GM18508 (cell line): ENCODE results near the gene COL21A1.

Experiments used
- ATAC-seq: cut with Tn5 transposase; IDR thresholded peaks from one replicate; pipeline ENCODE4 v1.9.1; 2021; ENCODE audit warnings: moderate number of reproducible peaks; ENCODE audit not compliant: insufficient read depth, unreplicated experiment

COL21A1 gene

GRCh38 chr6:56065408-56065807 lies 182.0 kb downstream of the COL21A1 start:
- no peak for ATAC-seq

GRCh38 chr6:56062836-56063235 lies 184.5 kb downstream of the COL21A1 start:
- ATAC-seq = no peak

- no peak for ATAC-seq
Measured at GRCh38 chr6:56058636-56059035, 188.7 kb downstream of the COL21A1 start.

DNA sequence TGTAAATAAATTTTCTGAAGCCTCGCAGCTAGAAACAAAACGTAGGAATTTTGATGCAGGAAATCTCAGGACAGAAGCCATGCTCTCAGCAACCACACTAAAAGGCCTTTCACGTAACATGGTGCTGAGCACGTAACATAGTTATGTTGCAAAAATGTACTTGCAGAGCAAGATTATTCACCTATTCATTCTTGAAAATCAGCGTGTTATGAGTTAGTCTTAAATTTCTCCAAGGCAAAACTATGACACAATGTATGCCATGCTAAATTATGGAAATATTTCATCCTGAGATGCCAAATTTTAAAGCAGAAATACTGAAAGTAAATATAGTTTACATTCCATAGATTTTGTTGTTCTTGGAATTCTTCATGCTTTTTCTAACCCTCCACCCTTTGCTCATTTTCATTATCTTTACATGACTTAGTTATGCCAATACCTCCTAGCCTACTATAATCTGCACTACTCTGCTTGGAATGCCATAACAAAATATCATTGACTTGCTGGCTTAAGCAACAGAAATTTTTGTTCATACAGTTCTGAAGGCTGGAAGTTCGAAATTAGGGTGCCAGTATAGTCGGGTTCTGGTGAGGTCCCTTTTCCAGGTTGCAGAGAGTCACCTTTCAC lies 192.2 kb downstream of the COL21A1 start:
- no peak for ATAC-seq

- no peak for ATAC-seq
Measured at GRCh38 chr6:56051202-56051598, 196.2 kb downstream of the COL21A1 start.

- no peak for ATAC-seq
Measured at GRCh38 chr6:56050530-56051201, 196.7 kb downstream of the COL21A1 start.

DNA sequence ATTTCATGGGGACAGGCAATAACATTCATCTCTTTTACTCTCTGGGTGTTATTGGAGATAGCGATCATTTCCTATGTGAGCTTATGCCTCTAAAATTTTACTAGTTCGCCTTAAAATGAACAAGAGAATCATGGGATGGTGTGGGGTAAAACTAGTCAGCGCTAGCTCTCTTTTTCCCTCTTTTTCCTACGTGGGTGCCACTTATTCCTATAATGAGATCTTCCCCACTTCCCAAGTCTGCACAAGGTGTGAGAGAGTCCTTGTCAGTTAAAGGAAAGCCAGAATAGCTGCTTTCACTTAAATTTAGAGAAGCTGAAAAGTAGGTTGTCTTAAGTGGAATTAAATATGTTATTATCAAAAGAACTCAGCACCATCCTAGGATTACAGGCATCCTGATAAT lies 198.8 kb downstream of the COL21A1 start:
- no peak for ATAC-seq

- no peak for ATAC-seq
Measured at GRCh38 chr6:56047931-56048540, 199.3 kb downstream of the COL21A1 start.

- ATAC-seq = no peak
Measured at GRCh38 chr6:56046576-56046975, 200.8 kb downstream of the COL21A1 start.

- no peak for ATAC-seq
Measured at GRCh38 chr6:56043761-56044160, 203.6 kb downstream of the COL21A1 start.

GRCh38 chr6:56043076-56043475 lies 204.3 kb downstream of the COL21A1 start:
- no peak for ATAC-seq

DNA sequence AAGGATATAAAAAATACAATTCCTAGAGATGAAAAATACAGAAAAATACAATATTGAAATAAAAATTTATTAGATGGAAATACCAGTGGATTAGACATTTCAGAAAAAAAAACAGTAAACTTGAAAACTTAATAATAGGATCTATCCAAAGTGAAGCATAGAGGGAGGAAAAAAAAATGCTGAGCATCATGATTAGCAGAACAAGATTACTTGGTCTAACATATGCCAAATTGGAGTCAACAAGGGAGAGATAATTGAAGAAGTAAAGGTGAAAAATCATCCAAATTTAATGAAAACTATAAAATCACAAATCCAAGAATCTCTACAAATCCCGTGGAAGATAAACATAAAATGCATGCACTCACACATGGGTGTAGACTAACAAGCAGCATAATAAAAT lies 205.8 kb downstream of the COL21A1 start:
- no peak for ATAC-seq

DNA sequence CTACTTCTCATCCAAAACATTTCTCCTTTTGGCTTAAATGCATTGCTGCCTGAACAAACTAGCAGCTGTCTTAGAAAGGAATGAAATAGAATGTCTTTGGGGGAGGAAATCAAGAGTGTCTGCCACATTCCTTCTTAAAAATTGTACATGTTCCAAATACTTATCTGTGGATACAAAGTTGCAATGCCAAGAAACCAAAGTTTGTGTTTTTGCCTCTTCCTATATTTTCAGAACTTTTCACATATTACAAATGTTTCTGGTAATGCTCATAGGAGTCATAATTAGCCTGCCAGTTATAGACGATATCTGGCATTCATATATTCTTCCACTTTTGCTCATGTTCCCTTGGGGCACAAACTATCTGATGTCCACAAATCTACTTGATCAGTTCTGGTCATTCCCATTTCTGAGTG lies 206.5 kb downstream of the COL21A1 start:
- no peak for ATAC-seq

GRCh38 chr6:56040223-56040622 lies 207.2 kb downstream of the COL21A1 start:
- no peak for ATAC-seq

- ATAC-seq = no peak
Measured at GRCh38 chr6:56038764-56039163, 208.6 kb downstream of the COL21A1 start.

DNA sequence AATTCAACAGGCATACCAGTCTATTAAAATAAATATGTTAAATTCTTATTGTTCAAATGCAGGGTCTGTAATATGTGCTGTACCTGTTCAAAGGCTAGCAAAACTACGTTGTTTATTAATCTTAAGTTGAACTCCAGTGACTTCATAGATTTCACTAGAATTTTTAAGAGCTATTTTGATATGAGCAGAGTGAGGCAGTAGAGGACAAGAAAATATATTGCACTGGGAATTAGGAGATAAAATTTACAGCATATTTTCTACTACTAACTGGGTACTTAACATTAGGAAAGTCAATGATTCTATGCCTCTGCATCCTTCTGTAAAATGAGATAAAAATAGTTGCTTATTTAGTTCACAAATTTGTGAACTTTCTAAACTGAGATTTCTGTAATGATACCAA lies 209.8 kb downstream of the COL21A1 start:
- ATAC-seq = no peak

- ATAC-seq = no peak
Measured at GRCh38 chr6:56036916-56037600, 210.3 kb downstream of the COL21A1 start.

DNA sequence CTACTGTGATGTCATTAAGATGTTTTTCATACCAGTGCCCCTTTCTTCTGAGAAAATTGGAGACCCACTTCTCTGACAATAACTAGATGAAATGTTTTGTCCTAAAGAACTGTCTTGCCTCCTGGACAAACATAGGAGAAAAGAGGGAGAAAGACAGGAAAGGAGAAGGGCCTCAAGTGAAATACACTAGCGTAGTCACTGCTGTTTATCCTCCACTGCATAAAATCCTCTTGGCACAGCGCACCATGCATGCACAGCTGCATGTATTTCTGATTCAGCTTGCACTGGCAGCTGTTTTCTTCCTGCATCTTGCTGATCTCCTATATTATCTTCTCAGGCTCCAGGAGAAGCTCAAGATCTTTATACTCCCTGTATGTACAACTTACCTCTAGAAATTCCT lies 214.0 kb downstream of the COL21A1 start:
- ATAC-seq = no peak

DNA sequence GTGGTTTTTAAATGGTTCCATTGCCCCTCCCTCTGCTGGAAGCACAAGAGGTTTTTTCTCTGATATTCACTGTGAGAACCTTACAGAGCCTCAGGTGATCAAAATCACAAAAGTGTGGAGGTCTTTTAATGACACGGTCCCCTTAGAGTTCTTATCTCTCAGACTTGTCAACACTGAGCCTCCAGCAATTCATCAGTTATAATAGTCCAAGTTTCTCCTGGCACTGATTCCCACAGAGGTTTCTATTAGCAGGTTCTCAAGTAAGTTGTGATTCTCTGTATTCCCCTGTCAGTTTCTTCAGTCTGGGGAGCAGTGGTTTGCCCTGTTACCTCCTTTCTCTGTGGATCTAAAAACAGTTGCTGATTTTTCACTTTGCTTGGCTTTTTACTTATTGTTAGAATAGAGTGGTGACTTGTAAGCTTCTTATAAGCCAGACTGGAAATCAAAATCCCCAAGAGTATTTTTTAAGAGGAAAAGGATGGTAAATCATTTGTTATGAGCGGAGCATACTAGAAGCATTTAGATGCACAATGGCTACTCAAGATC lies 214.6 kb downstream of the COL21A1 start:
- ATAC-seq = no peak

- no peak for ATAC-seq
Measured at GRCh38 chr6:56027865-56028264, 219.5 kb downstream of the COL21A1 start.
